ENCODE data around the gene RHNO1. TPM values are rescaled to one million over a fixed set of nuclear protein-coding genes. Genes with fewer than 3 reads are reported as not detected.

The RHNO1 gene, protein sequence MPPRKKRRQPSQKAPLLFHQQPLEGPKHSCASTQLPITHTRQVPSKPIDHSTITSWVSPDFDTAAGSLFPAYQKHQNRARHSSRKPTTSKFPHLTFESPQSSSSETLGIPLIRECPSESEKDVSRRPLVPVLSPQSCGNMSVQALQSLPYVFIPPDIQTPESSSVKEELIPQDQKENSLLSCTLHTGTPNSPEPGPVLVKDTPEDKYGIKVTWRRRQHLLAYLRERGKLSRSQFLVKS
- polyA plus RNA-seq (ENCODE audit: insufficient read length in 10 of 10), result 10 to 100 TPM; 15.7 to 28.1 (median 22.4) TPM
- long read RNA-seq, donor 1, partial matches to known transcripts, result 0 of 5 reads
- long read RNA-seq, donor 1, other reads (novel, unspliced or antisense), result 0 of 5 reads
- long read RNA-seq, donor 2, transcript RHNO1-204 (3 exons, 1,870 nt), result major isoform, 6 of 12 reads
- long read RNA-seq, donor 2, transcript RHNO1-210 (1 exons, 1,008 nt), result minor isoform, 5 of 12 reads
- long read RNA-seq, donor 2, partial matches to known transcripts, result 0 of 12 reads
- long read RNA-seq, donor 2, other reads (novel, unspliced or antisense), result 0 of 12 reads
- long read RNA-seq, donor 3, result 0 reads
- long read RNA-seq, donor 4, partial matches to known transcripts, result 5 of 13 reads
- long read RNA-seq, donor 4, other reads (novel, unspliced or antisense), result 0 of 13 reads
- long read RNA-seq, donor 5, transcript RHNO1-210 (1 exons, 1,008 nt), result minor isoform, 7 of 24 reads
- long read RNA-seq, donor 5, transcript RHNO1-204 (3 exons, 1,870 nt), result major isoform, 10 of 24 reads
- long read RNA-seq, donor 5, partial matches to known transcripts, result 6 of 24 reads
- long read RNA-seq, donor 5, other reads (novel, unspliced or antisense), result 0 of 24 reads
- long read RNA-seq, donor 6, transcript RHNO1-204 (3 exons, 1,870 nt), result major isoform, 6 of 11 reads
- long read RNA-seq, donor 6, partial matches to known transcripts, result 0 of 11 reads
- long read RNA-seq, donor 6, other reads (novel, unspliced or antisense), result 0 of 11 reads
- long read RNA-seq, donor 7, partial matches to known transcripts, result 0 of 3 reads
- long read RNA-seq, donor 7, other reads (novel, unspliced or antisense), result 0 of 3 reads
- long read RNA-seq, donor 8, transcript RHNO1-204 (3 exons, 1,870 nt), result major isoform, 6 of 12 reads
- long read RNA-seq, donor 8, transcript RHNO1-210 (1 exons, 1,008 nt), result minor isoform, 5 of 12 reads
- long read RNA-seq, donor 8, partial matches to known transcripts, result 0 of 12 reads
- long read RNA-seq, donor 8, other reads (novel, unspliced or antisense), result 0 of 12 reads
- long read RNA-seq, donor 9, partial matches to known transcripts, result 0 of 2 reads
- long read RNA-seq, donor 9, other reads (novel, unspliced or antisense), result 0 of 2 reads

DNA sequence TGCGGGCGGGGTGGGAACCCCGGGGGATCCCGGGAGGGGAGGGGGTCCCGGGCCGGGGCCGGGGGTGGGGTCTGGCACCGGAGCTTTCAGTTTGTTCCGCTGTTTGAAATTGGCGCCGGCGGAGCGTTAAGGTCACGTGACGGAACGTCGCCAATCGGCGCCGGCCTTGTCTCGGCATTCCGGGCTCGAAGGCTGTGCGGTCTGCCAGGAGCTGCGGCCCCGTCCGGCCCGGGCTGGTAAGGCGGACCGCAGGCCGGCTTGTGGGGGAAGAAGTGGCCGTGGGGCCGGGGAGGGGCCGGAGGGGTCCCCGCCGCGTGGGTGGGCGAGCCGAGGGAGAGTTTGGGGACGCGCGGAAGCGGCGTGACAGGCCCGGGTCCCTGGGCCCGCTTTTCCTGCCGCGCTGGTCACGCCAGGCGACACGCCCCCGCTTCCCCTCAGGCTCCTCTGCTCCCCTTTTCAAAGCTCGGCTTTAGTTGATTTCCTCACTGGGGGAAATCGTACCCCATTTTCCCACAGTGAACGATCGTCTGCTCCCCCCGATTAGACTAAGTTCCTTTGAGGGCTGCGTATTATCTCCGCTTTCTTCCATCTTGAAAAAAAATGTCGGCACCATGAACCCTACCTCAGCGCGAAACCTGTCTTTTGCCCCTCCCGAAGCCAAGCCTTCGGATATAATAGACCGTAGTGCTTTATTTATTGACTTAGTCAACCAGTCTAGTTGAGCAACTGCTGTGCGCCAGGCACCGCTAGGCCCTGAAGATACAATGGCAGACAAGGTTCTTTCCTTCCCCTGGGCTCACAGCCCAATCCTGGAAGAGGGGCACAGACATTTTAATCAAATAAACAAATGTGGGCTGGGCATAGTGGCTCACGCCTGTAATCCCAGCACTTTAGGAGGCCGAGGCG, at the start of gene RHNO1, which contains the start of gene FOXM1:
Gene RHNO1, plus strand, starts transcription at position 177 of the 906 bp plus-strand sequence. CDS start 8,144 bp downstream, outside the sequence.
Gene FOXM1, minus strand, starts transcription at position 128 of the 906 bp plus-strand sequence. CDS start 2,696 bp downstream, outside the sequence.
- DNase-seq, result peak; percentile 89 to 97 (median 94)

DNA sequence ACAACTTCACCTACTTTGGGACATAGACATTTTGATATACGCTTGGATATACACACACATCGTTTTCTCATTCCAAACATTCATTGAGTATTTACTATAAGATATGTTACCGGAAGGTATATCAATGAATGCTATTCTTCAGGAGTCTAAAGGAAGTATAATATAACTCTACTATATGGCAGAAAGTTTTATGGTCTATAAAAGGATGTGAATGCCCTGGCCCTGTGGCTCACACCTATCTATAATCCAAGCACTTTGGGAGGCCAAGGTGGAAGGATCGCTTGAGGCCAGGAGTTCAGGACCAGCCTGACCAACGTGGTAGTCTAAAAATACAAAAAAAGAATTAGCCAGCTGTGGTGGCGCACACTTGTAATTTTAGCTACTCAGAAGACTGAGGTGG, 47.7 kb upstream of the RHNO1 start:
- no peak for DNase-seq

DNA sequence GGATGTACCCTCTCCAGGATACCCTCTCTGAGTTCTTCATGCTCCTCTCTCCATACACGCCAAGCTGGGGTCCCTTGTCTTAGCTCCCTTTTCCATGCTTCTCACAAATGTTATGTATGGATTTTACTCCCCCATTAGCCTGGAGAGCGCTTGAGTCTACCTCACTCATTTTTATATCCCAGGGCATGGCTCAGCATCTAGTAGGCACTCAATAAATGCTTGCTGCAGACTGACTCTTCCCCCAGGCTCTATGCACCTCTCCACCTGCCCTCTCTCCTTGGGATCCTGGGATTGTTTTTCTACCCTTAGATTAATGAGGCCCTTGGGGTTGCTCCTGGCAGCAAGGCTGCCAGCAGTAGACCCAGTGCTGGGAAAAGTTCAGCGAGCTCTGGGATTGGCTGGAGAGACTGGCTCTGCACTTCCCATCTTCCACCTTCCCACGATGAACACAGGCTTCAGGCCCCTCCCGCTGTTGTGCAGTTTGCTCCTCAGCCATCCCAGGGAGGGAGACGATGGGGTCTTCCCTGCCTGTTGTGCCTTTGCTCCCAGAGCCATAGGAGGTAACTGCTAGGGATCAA, 44.4 kb upstream of the RHNO1 start:
- DNase-seq, result no peak

DNA sequence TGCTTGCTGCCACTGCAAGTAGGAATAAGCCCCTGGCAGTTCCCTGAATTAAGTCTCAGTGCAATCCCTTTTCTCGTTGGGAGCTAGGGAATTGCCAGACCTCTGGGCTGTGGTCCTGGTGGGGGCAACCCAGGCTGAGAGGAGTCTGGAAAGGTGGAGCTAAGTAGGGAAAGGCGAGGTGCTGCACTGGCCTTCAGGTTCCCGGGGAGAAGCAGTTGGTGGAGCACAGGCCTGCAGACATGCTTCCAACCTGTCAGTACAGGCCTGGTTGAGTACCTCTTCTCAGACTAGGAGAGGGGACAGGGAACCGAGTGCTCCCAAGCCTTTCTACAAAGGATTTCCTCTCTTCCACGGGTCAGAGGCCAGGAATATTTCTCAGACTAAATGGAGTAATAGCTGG, 43.7 kb upstream of the RHNO1 start:
- no peak for DNase-seq

DNA sequence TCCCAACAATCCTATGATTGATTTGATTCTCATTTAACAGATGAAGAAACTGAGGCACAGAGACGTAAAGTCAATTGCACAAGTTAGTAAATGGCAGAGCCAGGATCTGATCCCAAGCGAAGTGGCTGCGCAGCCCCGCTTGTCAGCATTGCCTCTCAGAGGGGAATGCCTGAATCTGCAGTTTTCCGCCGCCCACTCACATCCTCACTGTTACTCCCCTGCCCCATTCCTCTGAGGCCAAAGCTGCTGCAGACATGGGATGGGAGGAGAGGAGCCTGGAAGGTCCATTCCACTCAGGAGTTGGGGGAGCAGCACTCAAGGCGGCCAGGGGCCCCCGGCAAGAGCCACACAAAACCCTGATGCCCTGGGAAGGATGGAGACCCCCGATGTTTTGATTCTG, 43.2 kb upstream of the RHNO1 start:
- peak in 2 of 3 donors; percentile 19 to 55 for DNase-seq

DNA sequence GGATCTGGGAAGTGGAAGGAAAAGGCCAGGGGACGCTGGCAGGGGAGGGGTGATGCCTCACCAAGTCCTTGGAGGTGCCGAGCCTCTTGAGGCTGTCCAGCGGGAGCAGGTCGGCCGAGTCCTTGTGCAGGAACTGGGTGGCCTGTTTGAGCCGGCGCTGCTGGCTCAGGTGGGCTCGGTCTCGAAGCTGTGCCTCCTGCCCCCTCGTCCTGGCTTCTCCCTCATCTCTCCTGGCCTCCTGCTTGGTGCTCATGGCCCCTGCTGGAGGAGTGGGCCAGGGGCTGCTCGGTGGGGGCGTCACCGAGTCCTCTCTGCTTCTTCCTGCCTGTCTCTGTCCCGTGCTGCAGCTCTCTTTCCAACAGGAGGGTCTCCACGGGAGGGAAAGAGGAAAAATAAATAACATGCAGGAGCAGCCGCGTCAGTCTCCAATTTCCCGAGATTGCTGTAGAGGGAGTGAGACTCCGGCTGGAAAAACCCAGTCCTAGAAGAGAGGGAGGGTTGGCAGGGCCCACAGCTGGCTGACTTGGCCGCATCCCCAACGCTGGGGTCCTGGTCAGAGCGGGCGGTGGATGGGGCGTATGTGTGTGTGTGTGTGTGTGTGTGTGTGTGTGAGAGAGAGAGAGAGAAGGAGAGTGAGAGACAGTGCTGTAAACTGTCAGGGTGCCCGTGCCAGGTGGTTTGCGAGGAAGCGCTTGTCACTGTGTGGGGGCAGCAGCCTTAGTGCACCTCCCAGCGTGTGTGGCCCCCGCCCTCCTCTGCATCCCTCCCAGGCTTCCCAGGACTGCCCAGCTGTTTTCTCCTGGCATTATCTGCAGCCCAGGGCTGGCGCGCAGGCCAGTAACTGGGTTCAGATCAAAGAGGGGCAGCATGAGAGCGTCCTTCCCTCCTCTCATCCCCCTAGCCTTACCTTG, 42.2 kb upstream of the RHNO1 start, which contains the start of gene NRIP2:
Gene NRIP2, minus strand, starts transcription at position 455 of the 911 bp plus-strand sequence. Its CDS starts 52 bp downstream, at position 403.
- DNase-seq, result peak; percentile 47 to 88 (median 76)

DNA sequence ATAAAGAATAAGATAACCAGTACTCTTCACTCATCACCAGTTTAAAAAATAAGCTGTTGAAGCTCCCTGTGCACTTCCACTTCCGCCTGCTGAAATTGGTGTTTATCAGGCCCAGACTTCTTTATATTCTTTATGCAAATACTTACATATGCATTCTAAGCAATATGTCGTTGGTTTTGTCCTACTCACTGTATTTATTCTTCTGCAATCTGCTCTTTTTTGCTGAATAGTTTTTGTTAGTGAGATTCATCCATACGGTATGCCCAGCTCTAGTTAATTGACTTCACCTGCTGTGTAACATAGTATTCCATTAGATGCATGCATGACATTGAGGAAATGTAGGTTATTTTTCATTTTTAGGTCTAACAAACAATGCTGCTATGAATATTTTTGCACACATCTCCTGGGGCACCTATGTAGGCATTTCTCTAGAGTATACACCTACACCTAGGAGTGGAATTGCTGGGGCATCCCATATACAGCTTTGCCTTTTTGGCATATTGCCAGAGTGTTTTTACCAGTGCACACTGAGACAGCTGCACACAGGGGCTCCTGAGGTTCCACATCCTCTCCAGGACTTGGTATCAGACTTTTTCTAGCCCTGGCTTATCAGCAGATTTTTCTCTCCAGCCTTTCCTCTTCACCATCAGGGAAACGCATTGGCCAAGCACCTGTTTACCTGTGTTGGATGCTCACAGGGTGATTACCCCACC, 41.2 kb upstream of the RHNO1 start:
- DNase-seq, result no peak

DNA sequence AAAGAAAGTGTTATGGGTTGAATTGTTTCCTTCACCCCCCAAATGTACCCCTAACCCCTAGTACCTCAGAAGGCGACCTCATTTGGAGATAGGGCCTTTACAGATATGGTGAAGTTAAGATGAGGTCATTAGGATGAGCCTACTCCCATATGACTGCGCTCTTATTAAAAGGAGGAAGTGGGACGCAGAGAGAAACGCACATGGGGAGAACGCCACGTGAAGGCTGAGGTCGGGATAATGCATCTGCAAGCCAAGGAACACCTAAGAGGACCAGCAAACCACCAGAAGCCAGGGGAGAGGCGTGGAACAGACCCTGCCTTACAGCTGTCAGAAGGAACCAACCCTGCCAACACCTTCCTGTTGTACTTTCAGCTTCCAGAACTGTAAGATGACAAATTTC, 40.4 kb upstream of the RHNO1 start:
- DNase-seq, result no peak

DNA sequence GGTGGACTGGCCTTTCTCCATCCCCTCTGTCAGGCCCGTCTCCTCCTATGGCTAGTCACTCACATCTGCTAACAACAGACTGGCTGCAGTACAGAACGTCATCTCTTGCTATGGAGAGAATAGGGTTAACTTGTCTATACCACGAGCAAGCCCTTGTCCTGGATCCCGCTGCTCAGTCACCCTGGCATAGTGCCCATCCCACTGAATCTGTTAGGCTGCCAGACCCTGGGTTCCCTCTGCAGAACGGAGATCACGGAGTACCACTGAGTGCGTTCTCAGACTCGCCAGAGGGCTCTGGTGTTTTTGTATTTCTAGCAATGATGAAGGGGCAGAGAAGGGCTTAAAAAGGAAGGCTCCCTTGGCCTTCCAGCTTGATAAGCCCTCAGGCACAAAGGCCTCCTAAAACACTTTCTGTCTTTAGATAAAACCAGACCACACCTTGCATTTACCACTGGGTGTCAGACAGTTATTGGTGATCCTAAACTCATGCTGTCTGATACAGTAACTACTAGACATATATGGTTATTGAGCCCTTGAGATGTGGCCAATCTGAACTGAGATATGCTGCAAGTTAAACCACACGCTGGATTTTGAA, 35.9 kb upstream of the RHNO1 start:
- DNase-seq, result no peak

DNA sequence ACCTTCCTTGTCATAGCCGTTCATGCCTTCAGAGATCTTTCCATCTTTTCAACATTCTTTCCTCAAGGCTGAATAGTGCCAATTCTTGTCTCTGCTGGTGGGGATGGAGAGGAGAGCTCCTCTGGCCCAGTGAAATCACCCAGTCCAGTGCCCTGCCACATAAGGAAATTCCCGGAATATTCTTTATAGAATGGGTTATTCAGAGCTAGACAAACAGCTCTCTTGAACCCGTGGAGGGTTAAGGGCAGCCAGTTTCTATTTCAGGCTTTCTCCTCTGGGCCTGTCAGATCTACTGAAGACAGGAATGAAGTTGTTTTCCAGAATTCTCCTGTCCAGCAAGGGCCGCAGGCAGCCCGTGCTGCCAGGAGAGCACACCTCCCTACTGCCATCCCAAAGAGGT, 34.1 kb upstream of the RHNO1 start:
- no peak for DNase-seq

DNA sequence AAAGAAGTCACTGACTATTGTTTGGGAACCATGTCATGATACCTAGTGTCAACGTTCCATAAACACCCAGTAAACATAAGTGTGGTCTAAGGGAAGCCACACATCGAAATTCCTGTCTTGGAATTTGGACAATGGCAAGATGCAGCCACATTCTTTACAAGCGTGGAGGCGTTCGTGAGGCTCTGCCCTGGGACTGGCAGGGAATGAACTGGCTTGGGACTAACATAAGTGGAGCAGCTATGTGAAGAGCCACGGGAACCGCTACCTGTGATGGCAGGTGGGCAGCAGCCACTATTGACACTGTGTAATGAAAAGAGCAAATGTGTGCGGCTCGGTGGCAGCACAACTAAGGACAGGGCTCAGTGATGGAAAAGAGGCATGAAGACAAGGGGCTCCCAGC, 32.2 kb upstream of the RHNO1 start:
- DNase-seq, result no peak

DNA sequence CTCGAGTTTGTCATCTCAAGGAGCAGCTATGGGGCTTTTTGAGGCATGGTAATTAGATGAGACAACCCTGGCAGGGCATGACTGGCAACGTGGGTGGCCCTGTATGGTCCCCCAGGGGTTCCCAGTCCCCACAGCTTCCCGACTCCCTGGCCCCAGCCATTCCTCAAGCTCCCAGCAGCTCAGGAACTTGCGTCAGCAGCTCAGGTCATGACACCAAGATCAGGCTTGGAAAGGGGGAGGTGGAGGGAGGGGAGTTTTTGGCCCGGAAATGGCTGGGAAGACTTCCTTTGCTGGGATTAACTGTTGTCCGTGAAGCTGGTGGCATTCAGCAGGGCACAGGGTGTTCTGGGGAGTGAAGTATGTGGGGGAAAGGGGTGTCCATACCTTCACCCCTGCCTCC, 31.7 kb upstream of the RHNO1 start:
- peak in 2 of 3 donors; percentile 47 to 48 for DNase-seq

DNA sequence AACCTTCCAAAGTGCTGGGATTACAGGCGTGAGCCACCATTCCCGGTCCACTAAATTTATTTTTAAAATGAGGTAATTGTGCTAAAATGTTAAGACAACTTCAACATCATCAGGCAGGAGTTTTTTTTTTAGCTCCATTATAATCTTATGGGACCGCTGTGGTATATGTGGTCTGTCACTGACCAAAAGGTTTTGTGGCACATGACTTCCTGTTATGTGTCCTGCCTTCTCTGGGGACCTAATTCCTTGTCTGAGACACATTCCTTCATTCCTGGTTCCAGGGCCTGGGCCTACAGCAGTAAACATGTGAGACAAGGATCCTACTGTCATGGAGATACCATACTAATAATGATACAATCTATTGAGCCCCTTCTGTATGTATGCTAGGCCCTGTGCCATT, 25.1 kb upstream of the RHNO1 start:
- DNase-seq, result no peak

DNA sequence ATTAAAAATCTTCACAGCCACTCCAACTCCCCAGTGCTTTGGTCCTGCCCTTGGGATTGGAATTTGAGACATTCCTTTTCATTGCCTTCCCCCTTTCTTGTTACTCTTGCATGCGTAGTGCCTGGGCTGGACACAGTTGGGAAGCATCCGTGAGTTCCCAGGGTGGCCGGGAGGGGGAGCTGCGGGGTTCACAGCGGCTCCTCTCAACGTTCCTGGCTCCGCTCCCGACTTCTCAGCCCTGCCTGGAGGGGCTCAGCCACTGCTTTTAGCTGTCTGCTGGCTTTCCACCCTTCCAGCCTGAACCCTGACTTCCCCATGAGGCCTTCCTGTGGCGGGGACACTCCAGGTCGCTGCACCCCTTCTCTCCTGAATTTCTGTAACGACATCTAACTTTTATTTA, 23.4 kb upstream of the RHNO1 start:
- DNase-seq, result peak; percentile 73 to 90 (median 85)

DNA sequence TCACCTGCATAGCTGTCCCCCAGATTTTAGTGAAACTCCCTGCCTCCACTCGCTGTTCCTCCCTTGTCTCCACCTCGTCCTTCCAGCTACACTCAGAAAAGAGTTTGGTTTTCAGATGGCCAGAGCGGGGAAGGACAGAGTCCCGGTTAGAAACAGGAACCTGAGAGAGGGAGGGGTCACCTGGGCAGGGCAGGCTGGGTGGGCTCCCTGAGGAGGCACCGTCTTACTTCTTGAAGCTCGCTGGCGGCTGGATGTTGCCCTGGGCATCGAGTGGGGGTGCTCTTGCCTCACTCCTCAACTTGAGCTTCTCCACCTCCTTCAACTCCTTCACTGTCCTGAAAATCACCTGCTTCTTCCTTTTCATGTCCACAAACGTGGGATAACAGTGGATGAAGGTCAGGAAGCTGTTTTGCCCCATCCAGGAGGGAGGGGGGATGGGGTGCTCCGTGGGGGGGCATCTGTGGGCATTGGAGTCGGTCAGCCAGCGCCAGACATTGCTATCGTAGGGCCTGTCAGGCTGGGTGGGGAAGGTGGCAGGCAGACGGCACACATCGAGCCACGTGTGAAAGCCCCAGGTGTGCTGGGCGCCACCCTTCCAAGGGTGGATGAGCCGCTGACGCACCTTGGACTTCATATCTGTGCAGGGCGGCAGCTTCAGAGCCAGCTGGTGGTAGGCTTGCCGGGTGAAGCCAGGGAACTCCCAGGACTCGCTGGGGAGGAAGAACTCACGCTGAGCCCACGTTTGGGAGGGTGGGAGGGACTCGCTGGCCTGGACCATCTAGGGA, 22.2 kb upstream of the RHNO1 start:
- no peak for DNase-seq

DNA sequence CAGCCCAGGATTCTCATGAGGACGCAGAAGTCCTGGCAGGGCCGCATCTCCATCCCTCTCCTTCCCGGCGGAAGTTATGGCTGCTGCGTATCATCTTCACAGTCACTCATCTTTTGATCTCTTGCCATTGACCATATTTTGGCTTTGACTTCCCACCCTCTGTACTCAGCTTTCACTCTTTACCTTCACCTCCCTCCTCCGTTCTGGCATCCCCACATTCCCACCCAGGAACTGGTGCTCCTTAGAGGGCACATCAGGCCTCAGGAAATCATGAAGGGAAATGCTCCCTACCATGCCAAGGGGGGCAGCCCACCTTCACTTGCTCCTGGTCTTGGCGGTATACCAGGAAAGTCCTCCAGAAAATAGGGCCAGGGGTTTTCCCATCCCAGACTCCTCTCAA, 21.5 kb upstream of the RHNO1 start:
- DNase-seq, result no peak

DNA sequence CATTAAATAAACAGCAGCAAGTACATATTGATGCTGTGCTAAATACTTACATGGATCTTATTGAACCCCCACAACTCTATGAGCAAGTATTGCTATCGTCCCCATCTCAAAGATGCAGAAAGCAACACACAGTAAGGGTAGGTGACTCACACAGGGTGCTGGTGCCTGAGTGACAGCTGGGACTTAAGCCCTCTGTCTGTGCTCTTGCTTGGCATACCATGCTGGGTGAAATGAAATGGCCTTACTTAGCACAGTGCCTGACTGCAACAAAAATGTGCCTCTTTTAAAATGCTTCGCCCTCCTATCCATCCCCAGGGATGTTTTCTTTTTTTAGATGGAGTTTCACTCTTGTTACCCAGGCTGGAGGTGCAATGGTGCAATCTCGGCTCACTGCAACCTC, 21.0 kb upstream of the RHNO1 start:
- DNase-seq, result no peak

Data from muscle of back (tissue), 13 donors.